Parietal lobe (tissue), 1 donor: ENCODE data around the gene GORASP2. TPM values are rescaled to one million over a fixed set of nuclear protein-coding genes. Genes with fewer than 3 reads are reported as not detected.

Experiments used
- total RNA-seq: library from RNA; depleted of rRNA; stranded (reverse); fragments of >200 nt; gene quantifications from one replicate; pipeline ENCODE4 v1.2.3, GENCODE V29; 2014

GORASP2 gene
- 25.4 TPM for total RNA-seq

GRCh38 chr2:170928824-170929685 lies at the start of gene GORASP2:
TSS of gene GORASP2 (plus strand) at chr2:170929253. CDS start at chr2:170929341, 88 bp downstream.

Other genes with a start within 250 kb of the GORASP2 start
- gene SP5, start 213.9 kb upstream of the GORASP2 start, total RNA-seq, result 0.63 TPM
- gene ERICH2, start 158.9 kb upstream of the GORASP2 start, total RNA-seq, result not detected
- gene GAD1, start 112.4 kb upstream of the GORASP2 start, total RNA-seq, result 162 TPM
- 21.3 TPM for gene TLK1, start 231.6 kb downstream of the GORASP2 start, total RNA-seq